ENCODE data around the gene CNOT4. TPM values are rescaled to one million over a fixed set of nuclear protein-coding genes. Genes with fewer than 3 reads are reported as not detected.

Gene CNOT4
- total and polyA plus RNA-seq, 10 of the 15 experiments (the other 5 are each of a cell fraction or from before 2014, with no cell fraction given): 9.4 to 29.6 (median 16.6) TPM

- intact Hi-C loops (cut with micrococcal nuclease; ENCODE audit: unreplicated experiment) (no loop called here), in situ Hi-C loops (cut with MboI) (no loop called here)
- Histone ChIP-seq H3K79me2 (ENCODE audit: control insufficient read depth, insufficient read depth, low read length) (no peaks in the 10 kb centered on the region), H3K9ac (ENCODE audit: control insufficient read depth, insufficient read depth, low read length) (no peak overlapping the region), H4K20me1 (ENCODE audit: control insufficient read depth, insufficient read depth) (no peaks in the 10 kb centered on the region), H2AFZ (ENCODE audit: control insufficient read depth, low read depth, low read length) (no peak overlapping the region), H3K36me3 (ENCODE audit: control insufficient read depth in 2 of 2, insufficient read depth in 2 of 2, low read length in 1 of 2) (no peaks in the 10 kb centered on the region), H3K4me2 (ENCODE audit: control insufficient read depth, insufficient read depth) (no peak overlapping the region), H3K27me3 (replicated peaks in 1 of 2; ENCODE audit: control insufficient read depth in 2 of 2, insufficient read depth in 2 of 2, low read length in 1 of 2) (no peaks in the 10 kb centered on the region), H3K4me1 (ENCODE audit: control insufficient read depth, insufficient read depth, low read length) (no peaks in the 10 kb centered on the region), H3K9me3 (replicated peaks; ENCODE audit: control insufficient read depth, insufficient read depth, low read length) (no peaks in the 10 kb centered on the region), H3K4me3 (no peak overlapping the region), H3K27ac (ENCODE audit: control insufficient read depth, insufficient read depth) (no peak overlapping the region)
- FAIRE-seq: no peak
- RAD21 ChIA-PET (ENCODE audit: unreplicated experiment): no interaction called here
- CTCF ChIA-PET: interaction anchor here (1.1 to 1.5 kb wide), 2 partner anchors 133 to 258 kb away, joined by 3 read pairs; no protein-coding TSS in a partner anchor
- POLR2A ChIA-PET: no interaction called here
- ATAC-seq: no peak
- DNase-seq (ENCODE audit: low read depth, low spot score): no peak
- SMC1A ChIA-PET (ENCODE audit: uncharacterized antibody, unreplicated experiment): no interaction called here
- WGBS (ENCODE audit: insufficient coverage, insufficient replicate concordance, low lambda C conversion rate, missing lambda C conversion rate): 19% methylated on average over 2 of the region's 2 CpGs
- BruUV-seq (replicated peaks): no TSS peak
- TF ChIP-seq HDAC6 (IDR thresholded peaks at IDR 0.05; ENCODE audit: unreplicated experiment): no peak
- TF ChIP-seq, protein P1, sequence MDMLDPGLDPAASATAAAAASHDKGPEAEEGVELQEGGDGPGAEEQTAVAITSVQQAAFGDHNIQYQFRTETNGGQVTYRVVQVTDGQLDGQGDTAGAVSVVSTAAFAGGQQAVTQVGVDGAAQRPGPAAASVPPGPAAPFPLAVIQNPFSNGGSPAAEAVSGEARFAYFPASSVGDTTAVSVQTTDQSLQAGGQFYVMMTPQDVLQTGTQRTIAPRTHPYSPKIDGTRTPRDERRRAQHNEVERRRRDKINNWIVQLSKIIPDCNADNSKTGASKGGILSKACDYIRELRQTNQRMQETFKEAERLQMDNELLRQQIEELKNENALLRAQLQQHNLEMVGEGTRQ (IDR thresholded peaks at IDR 0.05; ENCODE audit: borderline replicate concordance, low read depth, low read length): no peak
- TF ChIP-seq FOXK2 (IDR thresholded peaks at IDR 0.05): no peak
- no peak for TF ChIP-seq TCF7 (IDR thresholded peaks at IDR 0.05; ENCODE audit: borderline replicate concordance)
- no peak for TF ChIP-seq CHD4 (IDR thresholded peaks at IDR 0.05)
- TF ChIP-seq REST (IDR thresholded peaks at IDR 0.05; ENCODE audit: low read depth, low read length): no peak
- TF ChIP-seq ZZZ3 (IDR thresholded peaks at IDR 0.05; ENCODE audit: control insufficient read depth, insufficient read length, low read depth): no peak
- TF ChIP-seq TAF1 (IDR thresholded peaks at IDR 0.05; ENCODE audit: borderline replicate concordance, low read depth, low read length): no peak
- no peak for TF ChIP-seq GATAD2B (conservative IDR thresholded peaks at IDR 0.05; ENCODE audit: low read depth)
- TF ChIP-seq CREM (IDR thresholded peaks at IDR 0.05; ENCODE audit: low read depth): no peak
- no peak for TF ChIP-seq ESRRA (IDR thresholded peaks at IDR 0.05; ENCODE audit: low read length)
- TF ChIP-seq RBBP5 (conservative IDR thresholded peaks at IDR 0.05): no peak
- TF ChIP-seq MYB (IDR thresholded peaks at IDR 0.05; ENCODE audit: borderline replicate concordance, low read depth, low read length): no peak
- no peak for TF ChIP-seq PBX3 (IDR thresholded peaks at IDR 0.05; ENCODE audit: insufficient replicate concordance, low read depth, low read length)
- TF ChIP-seq, protein P2, sequence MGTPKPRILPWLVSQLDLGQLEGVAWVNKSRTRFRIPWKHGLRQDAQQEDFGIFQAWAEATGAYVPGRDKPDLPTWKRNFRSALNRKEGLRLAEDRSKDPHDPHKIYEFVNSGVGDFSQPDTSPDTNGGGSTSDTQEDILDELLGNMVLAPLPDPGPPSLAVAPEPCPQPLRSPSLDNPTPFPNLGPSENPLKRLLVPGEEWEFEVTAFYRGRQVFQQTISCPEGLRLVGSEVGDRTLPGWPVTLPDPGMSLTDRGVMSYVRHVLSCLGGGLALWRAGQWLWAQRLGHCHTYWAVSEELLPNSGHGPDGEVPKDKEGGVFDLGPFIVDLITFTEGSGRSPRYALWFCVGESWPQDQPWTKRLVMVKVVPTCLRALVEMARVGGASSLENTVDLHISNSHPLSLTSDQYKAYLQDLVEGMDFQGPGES (IDR thresholded peaks at IDR 0.05): no peak
- no peak for TF ChIP-seq ZNF274 (IDR thresholded peaks at IDR 0.05; ENCODE audit: insufficient read depth, insufficient read length)
- no peak for TF ChIP-seq NR2C1 (IDR thresholded peaks at IDR 0.05)
- no peak for TF ChIP-seq RAD51 (IDR thresholded peaks at IDR 0.05)
Measured at GRCh38 chr7:135539629-135540028, 29.7 kb upstream of the CNOT4 start.

Measured in GM12878 (cell line).